H1 (cell line): Measurements from ENCODE around the gene MCF2L. TPM values are rescaled to one million over a fixed set of nuclear protein-coding genes. Genes with fewer than 3 reads are reported as not detected.

Source experiments
- ATF3 ChIP-seq: IDR thresholded peaks from 2 replicates; pipeline ENCODE4 v1.6.1; 2011; ENCODE audit warnings: low read depth, mild to moderate bottlenecking, low read length; ENCODE audit not compliant: insufficient read depth
- BCL11A ChIP-seq, 2 experiments: IDR thresholded peaks; one replicate each; pipeline ENCODE4 v1.6.1; 2011; ENCODE audit warnings: low read depth in 2 of 2, low read length in 2 of 2, mild to moderate bottlenecking in 2 of 2
- BRCA1 ChIP-seq: IDR thresholded peaks from 2 replicates; pipeline ENCODE4 v1.6.1; 2012; ENCODE audit warnings: low read depth, low read length, improper control_type of control experiment
- CBX5 ChIP-seq: fragments of 300-800, 300-1000 bp; sonication (generic); IDR thresholded peaks from 2 replicates; pipeline ENCODE4 v1.7.1; 2016; ENCODE audit warnings: antibody characterized with exemption, low read length, low read depth
- CBX8 ChIP-seq: fragments of 300-800, 300-1000 bp; sonication (generic); IDR thresholded peaks from 2 replicates; pipeline ENCODE4 v1.7.1; 2016; ENCODE audit warnings: low read depth, low read length, borderline replicate concordance
- CHD7 ChIP-seq: fragments of 300-600 bp; sonication (generic); IDR thresholded peaks from 2 replicates; pipeline ENCODE4 v1.7.1; 2012; ENCODE audit warnings: low read length, moderate library complexity, mild to moderate bottlenecking, inconsistent platforms; ENCODE audit not compliant: insufficient replicate concordance
- E2F6 ChIP-seq: IDR thresholded peaks from 2 replicates; pipeline ENCODE4 v1.6.1; 2012; ENCODE audit warnings: inconsistent platforms
- NANOG ChIP-seq: IDR thresholded peaks from 2 replicates; pipeline ENCODE4 v1.6.1; 2011; ENCODE audit warnings: low read length, low read depth, mild to moderate bottlenecking, inconsistent platforms; ENCODE audit not compliant: insufficient read depth, poor library complexity, severe bottlenecking
- NRF1 ChIP-seq: IDR thresholded peaks from 2 replicates; pipeline ENCODE4 v1.6.1; 2011; ENCODE audit warnings: mild to moderate bottlenecking, low read depth, low read length, improper control_type of control experiment
- SRF ChIP-seq: IDR thresholded peaks from 2 replicates; pipeline ENCODE4 v1.6.1; 2011; ENCODE audit warnings: mild to moderate bottlenecking, low read depth, low read length, moderate library complexity
- TBP ChIP-seq: IDR thresholded peaks from 2 replicates; pipeline ENCODE4 v1.6.1; 2011; ENCODE audit warnings: low read depth, low read length, improper control_type of control experiment
- polyA plus RNA-seq, 7 experiments: library from polyadenylated mRNA; depleted of rRNA in 3 of 7; stranded (reverse) in 5 of 7; unstranded in 2 of 7; fragments of >200 nt in 5 of 7; fragments of 200-250 nt in 2 of 7; gene quantifications; 1 replicate in 5 of 7; 2 replicates in 1 of 7; 4 replicates in 1 of 7; pipeline versions ENCODE4 v1.2.1 to v1.2.3, GENCODE V29; 2011 to 2013; ENCODE audit warnings: missing spikeins in 2 of 7, mixed read lengths in 2 of 7
- total RNA-seq: library from RNA; stranded (reverse); fragmentation: NEBNext Ultra II Directional; extraction: Animal tissue kit (Norgen Biotek cat#: 25700); gene quantifications from 2 replicates; pipeline ENCODE4 v1.2.1, GENCODE V29; 2021

MCF2L gene
- total and polyA plus RNA-seq, 2 of the 8 experiments (the other 6 are each of a cell fraction or from before 2014, with no cell fraction given): 10.1 to 24.4 TPM

- no peak for TF ChIP-seq CHD7
- no peak for TF ChIP-seq ATF3
- TF ChIP-seq CBX8: no peak
- no peak for TF ChIP-seq CBX5
- TF ChIP-seq E2F6: no peak
- no peak for TF ChIP-seq TBP
- TF ChIP-seq BCL11A (IDR thresholded peaks at IDR 0.05; ENCODE audit: low read depth in 2 of 2, low read length in 2 of 2): no peak
- no peak for TF ChIP-seq SRF
- no peak for TF ChIP-seq NANOG
- TF ChIP-seq BRCA1: no peak
- no peak for TF ChIP-seq NRF1
Measured at GRCh38 chr13:112972258-112972657, 3.2 kb downstream of the MCF2L start (continued).
